Measurements from ENCODE around the gene CREBRF.
"Not testable (repeated sequence)": the region's sequence is repeated elsewhere in the genome, so short reads cannot be mapped to it uniquely, and the experiment has no call there.

The CREBRF gene

GRCh38 chr5:173055983-173056782 is at the start of gene CREBRF:
TSS of gene CREBRF (plus strand) at chr5:173056352. CDS start at chr5:173080776, 24,424 bp downstream.
- DNase-seq (ENCODE audit: low read depth): peak; percentile 97

- peak; percentile 41 for DNase-seq (ENCODE audit: low read depth)
Measured at GRCh38 chr5:173010021-173010420, 46.1 kb upstream of the CREBRF start.

DNA sequence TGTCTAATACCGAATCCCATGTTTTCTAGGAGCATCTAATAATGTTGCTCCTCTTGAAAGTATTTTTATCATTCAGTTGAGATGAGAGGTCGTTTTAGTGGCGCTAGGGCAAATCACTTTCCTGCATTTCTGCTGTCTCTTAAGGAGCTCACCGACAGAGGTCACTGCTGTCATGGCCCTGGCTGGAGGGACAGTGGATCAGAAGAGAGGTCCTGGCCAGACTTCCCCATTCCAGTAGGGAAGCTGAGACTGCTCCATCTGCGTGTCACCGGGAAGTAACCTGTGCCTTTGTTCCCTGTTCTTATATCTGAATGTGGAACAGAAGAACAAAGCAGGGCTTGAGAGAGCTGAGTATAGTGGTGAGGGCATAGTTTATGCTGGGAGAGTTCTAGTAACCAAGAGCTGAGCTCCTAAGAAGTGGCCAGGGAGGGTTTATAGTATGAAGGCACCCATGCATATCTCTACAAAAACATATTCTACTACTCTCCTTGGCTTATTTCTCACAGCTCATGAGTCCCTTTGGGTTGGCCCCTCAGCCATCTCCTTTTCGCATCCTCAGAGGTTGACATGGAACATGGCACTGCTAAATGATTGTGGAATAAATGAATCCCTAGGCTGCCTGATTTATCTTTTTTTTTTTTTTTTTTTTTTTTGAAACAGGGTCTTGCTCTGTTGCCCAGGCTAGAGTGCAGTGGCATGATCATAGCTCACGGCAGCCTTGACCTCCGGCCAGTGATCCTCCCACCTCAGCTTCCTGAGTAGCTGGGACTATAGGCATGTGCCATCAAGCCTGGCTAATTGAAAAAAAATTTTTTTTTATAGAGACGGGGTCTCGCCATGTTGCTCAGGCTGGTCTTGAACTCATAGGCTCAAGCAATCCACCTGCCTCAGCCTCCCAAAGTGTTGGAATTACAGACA is 45.3 kb upstream of the CREBRF start:
- peak; percentile 65 for DNase-seq (ENCODE audit: low read depth)

GRCh38 chr5:173011566-173011965 is 44.6 kb upstream of the CREBRF start:
- DNase-seq (ENCODE audit: low read depth): no peak

- DNase-seq (ENCODE audit: low read depth): no peak
Measured at GRCh38 chr5:173012882-173013281, 43.3 kb upstream of the CREBRF start.

GRCh38 chr5:173014671-173015070 is 41.5 kb upstream of the CREBRF start:
- no peak for DNase-seq (ENCODE audit: low read depth)

DNA sequence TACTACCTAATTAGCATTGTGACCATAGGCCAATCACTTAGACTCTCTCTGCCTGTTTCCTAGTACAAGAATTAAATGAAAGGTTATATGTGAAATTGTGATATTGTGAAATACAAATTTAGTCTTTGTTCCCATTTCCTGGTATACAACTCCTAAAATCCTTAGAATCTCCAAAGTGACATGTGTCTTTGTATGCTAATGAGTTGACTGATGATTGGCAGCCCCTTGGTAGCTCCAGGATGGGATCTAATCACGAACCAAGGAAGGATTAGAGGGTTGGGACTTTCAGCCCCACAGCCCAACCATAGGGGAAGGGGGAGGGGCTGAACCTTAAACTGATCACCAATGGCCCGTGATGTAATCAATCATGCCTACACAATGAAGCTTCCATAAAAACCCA is 41.0 kb upstream of the CREBRF start:
- no peak for DNase-seq (ENCODE audit: low read depth)

DNA sequence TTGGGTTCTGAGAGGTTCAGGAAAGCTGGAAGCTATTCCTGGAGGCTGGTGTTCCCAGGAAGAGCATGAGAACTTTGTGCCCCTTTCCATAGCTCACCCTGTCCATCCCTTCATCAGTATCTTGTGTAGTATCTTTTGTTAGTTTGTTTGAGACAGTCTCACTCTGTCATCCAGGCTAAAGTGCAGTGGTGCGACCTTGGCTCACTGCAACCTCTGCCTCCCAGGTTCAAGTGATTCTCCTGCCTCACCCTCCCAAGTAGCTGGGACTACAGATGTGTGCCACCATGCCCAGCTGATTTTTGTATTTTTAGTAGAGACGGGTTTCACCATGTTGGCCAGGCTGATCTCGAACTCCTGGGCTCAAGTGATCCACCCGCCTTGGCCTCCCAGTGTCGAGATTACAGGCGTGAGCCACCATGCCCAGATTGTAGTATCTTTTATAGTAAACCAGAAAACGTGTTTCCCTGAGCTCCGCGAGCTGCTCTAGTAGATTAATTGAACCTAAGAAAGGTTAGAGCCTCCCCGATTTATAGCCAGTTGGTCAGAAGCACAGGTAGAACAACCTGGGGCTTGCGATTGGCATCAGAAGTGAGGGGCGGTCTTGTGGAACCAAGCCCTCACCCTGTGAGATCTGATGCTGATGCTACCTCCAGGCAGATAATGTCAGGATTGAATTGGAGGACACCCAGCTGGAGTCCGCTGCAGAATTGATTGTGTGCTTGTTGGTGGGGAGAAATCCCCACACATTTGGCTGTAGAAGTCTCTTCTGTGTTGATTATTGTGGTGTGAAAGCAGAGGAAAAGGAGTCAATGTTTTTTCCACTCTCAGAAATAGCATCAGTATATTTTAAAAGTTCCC is 40.3 kb upstream of the CREBRF start:
- DNase-seq (ENCODE audit: low read depth): no peak

- peak; percentile 77 for DNase-seq (ENCODE audit: low read depth)
Measured at GRCh38 chr5:173016598-173017046, 39.5 kb upstream of the CREBRF start.

GRCh38 chr5:173017087-173017486 is 39.1 kb upstream of the CREBRF start:
- not testable (repeated sequence) for DNase-seq (ENCODE audit: low read depth)

GRCh38 chr5:173018358-173018757 is 37.8 kb upstream of the CREBRF start:
- DNase-seq (ENCODE audit: low read depth): no peak

DNA sequence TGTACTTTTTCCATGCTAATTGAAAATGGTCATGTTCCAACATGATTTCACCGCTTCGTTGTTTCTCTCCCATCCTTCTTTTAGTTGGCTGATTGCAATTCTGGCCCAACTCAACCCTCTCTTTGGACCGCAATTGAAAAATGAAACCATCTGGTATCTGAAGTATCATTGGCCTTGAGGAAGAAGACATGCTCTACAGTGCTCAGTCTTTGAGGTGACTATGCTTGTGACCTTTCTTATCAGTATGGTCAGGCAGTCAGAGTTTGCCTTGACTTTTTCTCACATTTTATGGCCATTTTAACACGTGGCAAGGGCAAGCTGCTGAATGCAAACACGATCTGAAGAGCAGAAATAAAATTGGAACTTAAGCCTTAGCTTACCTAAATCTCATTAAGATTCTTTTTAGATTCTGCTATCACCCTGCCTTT is 36.0 kb upstream of the CREBRF start:
- no peak for DNase-seq (ENCODE audit: low read depth)

DNA sequence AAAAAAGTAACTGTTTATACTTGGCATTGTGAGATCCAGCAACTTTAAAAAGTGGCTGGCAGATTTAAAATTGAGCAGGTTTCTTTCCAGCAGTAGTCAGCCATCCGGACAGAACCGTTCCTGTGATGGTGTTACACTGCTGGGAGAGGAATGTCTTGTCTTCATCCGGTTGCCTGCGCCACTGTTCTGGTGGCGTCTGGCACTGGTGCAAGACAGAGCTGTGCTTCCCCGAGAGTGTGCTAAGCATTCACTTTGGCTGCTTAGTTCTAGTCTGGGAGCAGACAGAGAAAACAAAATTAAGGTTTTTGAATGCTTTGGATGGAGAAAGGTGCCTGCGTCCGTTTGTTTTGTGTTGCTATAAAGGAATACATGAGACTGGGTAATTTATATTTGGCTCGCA is 35.5 kb upstream of the CREBRF start:
- DNase-seq (ENCODE audit: low read depth): no peak

- DNase-seq (ENCODE audit: low read depth): no peak
Measured at GRCh38 chr5:173025651-173026050, 30.5 kb upstream of the CREBRF start.

DNA sequence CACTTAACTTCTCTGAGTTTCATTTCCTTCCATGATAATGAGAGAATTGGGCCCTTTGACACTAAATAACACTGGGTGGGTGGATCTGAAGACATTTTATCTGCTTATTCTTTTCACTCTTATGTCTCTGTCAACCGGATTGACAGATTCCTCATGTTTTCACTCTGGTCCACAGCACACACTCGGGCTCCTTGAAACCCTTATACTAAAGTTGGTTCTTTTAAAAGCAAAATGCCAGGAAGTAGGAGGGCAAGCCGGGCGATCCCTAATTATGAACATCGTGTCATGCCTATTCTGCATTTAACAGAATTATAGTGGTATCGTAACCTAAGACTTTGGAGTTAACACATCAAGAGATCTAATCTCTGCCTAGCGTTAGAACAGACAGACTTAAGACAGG is 28.2 kb upstream of the CREBRF start:
- DNase-seq (ENCODE audit: low read depth): no peak

DNA sequence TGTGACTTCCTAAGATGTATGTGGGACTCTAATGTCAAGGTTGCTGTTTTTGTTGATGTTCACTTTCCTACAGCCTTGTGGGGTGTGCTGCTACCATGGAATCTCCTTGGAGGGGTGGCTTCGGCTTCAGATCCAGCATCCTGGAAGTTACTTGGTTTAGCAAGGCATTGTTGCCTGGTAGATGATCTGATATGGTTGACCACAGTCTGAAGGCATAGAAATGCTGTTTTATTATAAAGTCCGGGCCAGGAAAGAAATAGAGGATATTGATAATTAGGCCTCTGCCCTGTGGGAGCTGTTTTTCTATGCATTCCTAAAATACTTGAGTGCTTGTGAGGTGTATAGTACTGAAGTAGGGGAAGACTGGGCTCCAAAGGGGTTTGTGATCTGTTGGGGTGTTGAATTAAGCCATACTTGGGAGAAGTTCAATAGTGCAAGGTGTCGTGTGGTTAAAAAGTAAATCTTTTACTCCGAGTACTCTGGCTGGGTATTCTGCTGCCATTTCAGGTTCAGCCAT is 27.3 kb upstream of the CREBRF start:
- DNase-seq (ENCODE audit: low read depth): peak; percentile 31

DNA sequence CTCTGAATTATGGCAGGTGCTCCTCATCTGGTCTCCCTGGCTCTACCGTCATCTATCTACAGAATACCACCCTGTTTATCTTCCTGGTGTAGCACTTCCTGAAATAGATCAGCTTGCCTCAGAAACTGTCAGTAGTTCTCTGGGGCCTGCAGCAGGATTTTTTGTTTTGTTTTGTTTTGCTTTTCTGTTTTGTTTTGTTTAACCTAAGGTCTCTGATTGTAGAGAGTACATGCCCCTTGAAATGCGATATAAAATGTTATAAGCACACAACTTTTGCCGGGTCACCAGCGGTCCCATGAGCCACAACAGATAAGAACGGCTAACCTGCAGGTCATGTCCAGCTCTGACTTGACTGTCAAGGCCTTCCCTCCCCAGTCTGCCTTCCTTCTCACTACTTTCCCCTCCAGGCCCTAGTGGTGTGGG is 26.6 kb upstream of the CREBRF start:
- no peak for DNase-seq (ENCODE audit: low read depth)

GRCh38 chr5:173032096-173032495 is 24.1 kb upstream of the CREBRF start:
- DNase-seq (ENCODE audit: low read depth): not testable (repeated sequence)

- no peak for DNase-seq (ENCODE audit: low read depth)
Measured at GRCh38 chr5:173032730-173033129, 23.4 kb upstream of the CREBRF start.

DNA sequence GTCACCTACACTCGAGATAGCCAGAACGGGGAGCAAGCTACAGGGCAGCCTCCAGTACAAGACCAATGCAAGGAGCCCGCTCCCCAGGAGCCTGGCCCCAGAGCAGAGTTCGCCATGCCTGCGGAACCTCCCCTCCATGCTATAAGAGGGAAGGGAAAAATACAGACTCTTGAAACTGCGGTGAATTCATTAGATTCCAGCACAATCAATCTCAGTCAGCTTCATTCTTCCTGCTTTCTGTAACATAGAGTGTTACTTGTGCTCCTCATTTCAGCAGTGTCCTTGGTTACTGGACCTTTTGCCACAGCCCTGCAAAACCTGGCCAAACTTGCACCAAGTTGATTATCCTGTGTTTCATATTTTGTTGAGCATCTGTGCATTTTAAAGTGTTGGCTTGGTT is 22.2 kb upstream of the CREBRF start:
- DNase-seq (ENCODE audit: low read depth): no peak

- no peak for DNase-seq (ENCODE audit: low read depth)
Measured at GRCh38 chr5:173035904-173036707, 20.0 kb upstream of the CREBRF start.

Measured in EH (cell line).